GM12878 (cell line): ENCODE results near the gene LARP4. TPM values are rescaled to one million over a fixed set of nuclear protein-coding genes. Genes with fewer than 3 reads are reported as not detected.

ENCODE experiments used
- ASH2L ChIP-seq: fragments of 300-600, 200-600 bp; sonication (generic); IDR thresholded peaks from 2 replicates; pipeline ENCODE4 v1.6.1; 2017; ENCODE audit warnings: low read depth, mild to moderate bottlenecking, borderline replicate concordance
- ATF3 ChIP-seq: IDR thresholded peaks from 2 replicates; pipeline ENCODE4 v1.6.1; 2011; ENCODE audit warnings: low read depth, mild to moderate bottlenecking, low read length, moderate library complexity, borderline replicate concordance; ENCODE audit errors: extremely low read depth
- EED ChIP-seq: sonication (generic); IDR thresholded peaks from 2 replicates; pipeline ENCODE4 v1.6.1; 2016; ENCODE audit warnings: antibody characterized with exemption, low read depth
- EZH2 ChIP-seq: IDR thresholded peaks from 2 replicates; pipeline ENCODE4 v1.6.1; 2012; ENCODE audit warnings: low read depth, mild to moderate bottlenecking, control low read depth, inconsistent platforms, low read length, borderline replicate concordance; ENCODE audit not compliant: control insufficient read depth
- FOS ChIP-seq: IDR thresholded peaks from 3 replicates; pipeline ENCODE4 v1.6.1; 2011; ENCODE audit warnings: borderline replicate concordance; ENCODE audit not compliant: insufficient read length; ENCODE audit errors: extremely low read depth
- HSF1 ChIP-seq: fragments of 150-350 bp; IDR thresholded peaks from 2 replicates; pipeline ENCODE4 v1.6.1; 2014; ENCODE audit warnings: mild to moderate bottlenecking, low read depth, low read length
- JUND ChIP-seq: IDR thresholded peaks from 2 replicates; pipeline ENCODE4 v1.6.1; 2012; ENCODE audit warnings: low read depth, mild to moderate bottlenecking, low read length, improper control_type of control experiment, moderate library complexity
- MAX ChIP-seq: IDR thresholded peaks from 2 replicates; pipeline ENCODE4 v1.6.1; 2012; ENCODE audit warnings: low read depth, low read length, improper control_type of control experiment
- RBBP5 ChIP-seq: fragments of 200-600 bp; sonication (generic); conservative IDR thresholded peaks from 2 replicates; pipeline ENCODE4 v1.6.1; 2016
- SMC3 ChIP-seq: IDR thresholded peaks from 2 replicates; pipeline ENCODE4 v1.6.1; 2011; ENCODE audit warnings: low read length, improper control_type of control experiment, borderline replicate concordance
- SP1 ChIP-seq: IDR thresholded peaks from one replicate; pipeline ENCODE4 v1.6.1; 2011; ENCODE audit warnings: low read depth, low read length
- ZBED1 ChIP-seq: IDR thresholded peaks from 2 replicates; pipeline ENCODE4 v1.6.1; 2016; ENCODE audit warnings: borderline replicate concordance
- ZBTB11 ChIP-seq: fragments of 450-650 bp; formaldehyde crosslinking; IDR thresholded peaks from 2 replicates; pipeline ENCODE4 v1.5.0; 2022; ENCODE audit warnings: mild to moderate bottlenecking, missing genetic modification characterization
- ZBTB33 ChIP-seq: fragments of 450-650 bp; IDR thresholded peaks from 2 replicates; pipeline ENCODE4 v1.6.1; 2017; ENCODE audit warnings: mild to moderate bottlenecking
- ZBTB40 ChIP-seq: fragments of 450-650 bp; IDR thresholded peaks from 2 replicates; pipeline ENCODE4 v1.6.1; 2016; ENCODE audit warnings: mild to moderate bottlenecking, moderate library complexity, borderline replicate concordance
- ZNF217 ChIP-seq: fragments of 450-650 bp; IDR thresholded peaks from 2 replicates; pipeline ENCODE4 v1.6.1; 2017; ENCODE audit warnings: antibody characterized with exemption, mild to moderate bottlenecking
- polyA plus RNA-seq, 11 experiments: library from polyadenylated mRNA; depleted of rRNA in 4 of 11; unstranded in 6 of 11; stranded (reverse) in 5 of 11; fragments of >200 nt; fragmentation: Nextera tagmentation in 4 of 11; fragmentation: Illumina TruSeq in 1 of 11; extraction: Ambion mirVana in 4 of 11; extraction: Trizol in 1 of 11; gene quantifications; 1 replicate in 1 of 11; 2 replicates in 10 of 11; pipeline versions ENCODE4 v1.2.1 to v1.2.3, GENCODE V29; 2011 to 2016; ENCODE audit warnings: inconsistent platforms in 2 of 11, missing spikeins in 2 of 11, low read depth in 1 of 11
- total RNA-seq, 4 experiments: library from RNA; depleted of rRNA in 3 of 4; stranded (reverse); fragments of >200 nt in 3 of 4; fragmentation: Illumina TruSeq in 1 of 4; extraction: Trizol in 1 of 4; gene quantifications; 2 replicates each; pipeline versions ENCODE4 v1.2.1 to v1.2.3, GENCODE V29; 2013 to 2021

LARP4 gene
- total and polyA plus RNA-seq, 10 of the 15 experiments (the other 5 are each of a cell fraction or from before 2014, with no cell fraction given) = 24.1 to 72.6 (median 35.6) TPM

- TF ChIP-seq MAX (peak; percentile 76), EZH2 (no peak), HSF1 (no peak), ZBTB40 (no peak), SMC3 (peak; percentile 96), RBBP5 (no peak), FOS (no peak), SP1 (no peak), ZNF217 (0 out of 2 replicates have a peak, but pooled peaks have one; percentile 53), ZBTB11 (CRISPR knock-in tag) (0 out of 2 replicates have a peak, but pooled peaks have one; percentile 41), ASH2L (peak; percentile 51; the same call in 1 of the 2 replicates), EED (peak; percentile 25; the same call in 1 of the 2 replicates), ZBED1 (no peak), ZBTB33 (no peak), ATF3 (peak; percentile 59; the same call in 1 of the 2 replicates), JUND (no peak)
Observed at GRCh38 chr12:50504798-50505674, 104.4 kb downstream of the LARP4 start, which contains the start of gene DIP2B (continued).
